ENCODE measurements around the gene TRPV4. TPM values are rescaled to one million over a fixed set of nuclear protein-coding genes. Genes with fewer than 3 reads are reported as not detected.
A peak's percentile ranks its signal among the peaks of the same experiment; 100 is the strongest.

The TRPV4 gene
- total RNA-seq, 1 experiment from 2014 or later, result 3.1 TPM

DNA sequence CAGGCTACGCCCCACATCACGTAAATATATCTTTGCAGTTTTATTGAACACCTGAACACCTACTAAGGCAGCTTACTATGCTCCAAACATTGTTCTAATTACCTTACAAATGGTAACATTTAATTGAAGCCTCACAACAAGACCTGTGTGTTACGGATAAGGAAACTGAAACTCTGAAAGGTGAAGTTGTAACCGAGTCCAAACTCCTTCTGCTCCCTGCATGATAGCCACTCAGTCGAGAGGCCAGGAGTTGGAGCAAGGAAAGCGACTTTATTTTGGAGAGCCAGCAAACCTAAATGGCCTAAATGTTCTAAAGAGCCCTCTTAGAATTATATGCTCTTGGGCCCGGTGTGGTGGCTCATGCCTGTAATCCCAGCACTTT is 12.6 kb upstream of the TRPV4 start:
- intact Hi-C loops (cut with micrococcal nuclease; ENCODE audit: unreplicated experiment), result loop anchor here (1.0 to 5.0 kb wide), 3 partner anchors 41 to 249 kb away; no protein-coding TSS in a partner anchor

DNA sequence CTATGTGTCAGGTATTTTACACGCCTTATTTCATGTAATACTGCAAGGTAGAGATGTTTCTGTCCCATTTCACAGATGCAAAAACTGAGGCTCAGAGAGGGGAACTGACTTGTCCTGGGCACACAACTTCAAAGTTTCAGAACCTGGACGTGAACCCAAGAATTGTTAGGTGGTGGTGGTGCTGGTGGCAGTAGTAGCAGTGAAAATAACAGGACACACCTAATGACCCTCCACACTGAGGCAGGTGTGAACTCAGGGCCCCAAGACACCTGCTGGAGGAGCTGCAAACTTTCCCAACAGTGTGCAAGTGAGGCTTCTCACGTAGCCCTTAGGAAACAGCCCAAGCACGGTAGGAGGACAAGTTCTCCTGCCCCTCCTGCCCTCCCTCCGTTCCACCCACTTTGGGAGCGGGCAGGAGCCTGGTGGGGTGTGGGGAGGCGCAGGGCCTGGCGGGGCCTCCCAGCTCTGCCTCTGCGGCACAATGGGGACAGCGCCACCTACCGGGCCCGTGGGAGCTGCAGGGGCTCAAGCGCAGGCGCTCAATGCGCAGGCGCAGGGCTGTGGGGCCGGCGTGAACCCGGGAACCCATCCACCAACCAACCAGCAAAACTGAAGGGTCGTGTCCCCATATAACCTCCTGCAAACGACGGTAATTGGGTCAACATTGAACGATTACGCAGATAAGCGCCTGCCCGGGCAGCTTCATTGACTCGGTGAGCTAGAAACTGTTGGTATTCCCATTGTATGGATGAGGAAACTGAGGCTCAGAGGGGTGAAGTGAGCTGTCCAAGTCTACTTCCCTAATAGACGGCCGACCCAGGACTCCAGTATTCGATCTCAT is 12.0 kb upstream of the TRPV4 start:
- ChIA-PET CTCF (interaction anchor here (0.6 to 1.4 kb wide), 7 partner anchors 26 to 655 kb away, joined by 3 to 23 read pairs (median 3); no protein-coding TSS in a partner anchor), POLR2A (ENCODE audit: unreplicated experiment) (no interaction called here)
- Histone ChIP-seq H3K4me2 (peak overlapping the region; percentile 64), H2AFZ (peak overlapping the region; percentile 58; the same call in 1 of the 2 replicates), H3F3A (ENCODE audit: insufficient read depth, low read depth) (peaks cover 16% of the 10 kb centered on the region), H3K79me2 (ENCODE audit: low read depth) (no peaks in the 10 kb centered on the region), H3K4me3 (peak overlapping the region; percentile 37; the same call in 1 of the 2 replicates), H4K20me1 (ENCODE audit: insufficient read depth) (no peaks in the 10 kb centered on the region), H3K4me1 (replicated peaks; ENCODE audit: insufficient read depth) (peaks cover 8% of the 10 kb centered on the region), H3K9me2 (ENCODE audit: insufficient read depth) (no peaks in the 10 kb centered on the region), H3K9me3 (ENCODE audit: insufficient read depth, low read depth) (no peaks in the 10 kb centered on the region), H3K27me3 (ENCODE audit: insufficient read depth, low read depth) (no peaks in the 10 kb centered on the region), H3K27ac (no peak overlapping the region), H3K36me3 (ENCODE audit: low read depth) (no peaks in the 10 kb centered on the region)
- intact Hi-C loops (cut with micrococcal nuclease; ENCODE audit: unreplicated experiment), result loop anchor here (1.0 to 5.0 kb wide), 3 partner anchors 40 to 248 kb away; no protein-coding TSS in a partner anchor
- BruUV-seq (replicated peaks), result no TSS peak
- TF ChIP-seq, protein P1, sequence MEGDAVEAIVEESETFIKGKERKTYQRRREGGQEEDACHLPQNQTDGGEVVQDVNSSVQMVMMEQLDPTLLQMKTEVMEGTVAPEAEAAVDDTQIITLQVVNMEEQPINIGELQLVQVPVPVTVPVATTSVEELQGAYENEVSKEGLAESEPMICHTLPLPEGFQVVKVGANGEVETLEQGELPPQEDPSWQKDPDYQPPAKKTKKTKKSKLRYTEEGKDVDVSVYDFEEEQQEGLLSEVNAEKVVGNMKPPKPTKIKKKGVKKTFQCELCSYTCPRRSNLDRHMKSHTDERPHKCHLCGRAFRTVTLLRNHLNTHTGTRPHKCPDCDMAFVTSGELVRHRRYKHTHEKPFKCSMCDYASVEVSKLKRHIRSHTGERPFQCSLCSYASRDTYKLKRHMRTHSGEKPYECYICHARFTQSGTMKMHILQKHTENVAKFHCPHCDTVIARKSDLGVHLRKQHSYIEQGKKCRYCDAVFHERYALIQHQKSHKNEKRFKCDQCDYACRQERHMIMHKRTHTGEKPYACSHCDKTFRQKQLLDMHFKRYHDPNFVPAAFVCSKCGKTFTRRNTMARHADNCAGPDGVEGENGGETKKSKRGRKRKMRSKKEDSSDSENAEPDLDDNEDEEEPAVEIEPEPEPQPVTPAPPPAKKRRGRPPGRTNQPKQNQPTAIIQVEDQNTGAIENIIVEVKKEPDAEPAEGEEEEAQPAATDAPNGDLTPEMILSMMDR (conservative IDR thresholded peaks at IDR 0.05), result peak; percentile 97
- no peak for TF ChIP-seq EZH2 (IDR thresholded peaks at IDR 0.05; ENCODE audit: low read depth)
- peak; percentile 85 to 93 for DNase-seq

More for the DNA sequence above, 12.6 kb upstream of the TRPV4 start:
- Histone ChIP-seq H3K9me3 (ENCODE audit: insufficient read depth, low read depth) (no peaks in the 10 kb centered on the region), H3K27ac (no peak overlapping the region), H4K20me1 (ENCODE audit: insufficient read depth) (no peaks in the 10 kb centered on the region), H3K36me3 (ENCODE audit: low read depth) (no peaks in the 10 kb centered on the region), H2AFZ (peak overlapping the region; percentile 58; the same call in 1 of the 2 replicates), H3K79me2 (ENCODE audit: low read depth) (no peaks in the 10 kb centered on the region), H3K9me2 (ENCODE audit: insufficient read depth) (no peaks in the 10 kb centered on the region), H3K4me2 (peak overlapping the region; percentile 64), H3K27me3 (ENCODE audit: insufficient read depth, low read depth) (no peaks in the 10 kb centered on the region), H3K4me3 (peak overlapping the region; percentile 37; the same call in 1 of the 2 replicates), H3K4me1 (replicated peaks; ENCODE audit: insufficient read depth) (peaks cover 4% of the 10 kb centered on the region; the same call in 1 of the 2 replicates), H3F3A (ENCODE audit: insufficient read depth, low read depth) (peaks cover 16% of the 10 kb centered on the region)
- TF ChIP-seq, protein P1 (conservative IDR thresholded peaks at IDR 0.05), result no peak
- no peak for TF ChIP-seq EZH2 (IDR thresholded peaks at IDR 0.05; ENCODE audit: low read depth)
- ChIA-PET POLR2A (ENCODE audit: unreplicated experiment) (no interaction called here), CTCF (interaction anchor here (0.6 to 1.4 kb wide), 6 partner anchors 26 to 655 kb away, joined by 3 to 23 read pairs (median 4); no protein-coding TSS in a partner anchor)
- BruUV-seq (replicated peaks), result no TSS peak
- DNase-seq, result no peak

DNA sequence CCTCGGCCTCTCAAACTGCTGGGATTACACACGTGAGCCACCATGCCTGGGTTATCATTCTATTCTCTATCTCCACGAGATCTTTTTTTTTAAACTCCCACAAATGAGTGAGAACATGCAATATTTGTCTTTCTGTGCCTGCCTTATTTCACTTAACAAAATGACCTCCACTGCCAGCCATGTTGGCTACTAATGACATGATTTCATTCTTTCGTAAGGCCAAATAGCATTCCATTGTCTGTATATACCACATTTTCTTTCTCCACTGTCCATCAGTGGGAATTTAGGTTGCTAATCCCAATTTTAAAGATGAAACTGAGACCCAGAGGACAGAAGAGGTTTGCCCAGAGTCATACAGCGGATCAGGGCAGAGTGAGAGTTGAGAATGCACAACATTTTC is 10.9 kb upstream of the TRPV4 start:
- H3K4me1 ChIP-seq (replicated peaks; ENCODE audit: insufficient read depth), result peaks cover 15% of the 10 kb centered on the region
- H3K36me3 ChIP-seq (ENCODE audit: low read depth), result no peaks in the 10 kb centered on the region
- no peak overlapping the region for H2AFZ ChIP-seq
- intact Hi-C loops (cut with micrococcal nuclease; ENCODE audit: unreplicated experiment), result no loop called here
- DNase-seq, result no peak
- H3F3A ChIP-seq (ENCODE audit: insufficient read depth, low read depth), result peaks cover 16% of the 10 kb centered on the region
- H3K4me2 ChIP-seq, result no peak overlapping the region
- H3K9me2 ChIP-seq (ENCODE audit: insufficient read depth), result no peaks in the 10 kb centered on the region
- H3K4me3 ChIP-seq, result no peak overlapping the region
- no TSS peak for BruUV-seq (replicated peaks)
- TF ChIP-seq, protein P1 (conservative IDR thresholded peaks at IDR 0.05), result no peak
- TF ChIP-seq EZH2 (IDR thresholded peaks at IDR 0.05; ENCODE audit: low read depth), result no peak
- H4K20me1 ChIP-seq (ENCODE audit: insufficient read depth), result no peaks in the 10 kb centered on the region
- H3K9me3 ChIP-seq (ENCODE audit: insufficient read depth, low read depth), result no peaks in the 10 kb centered on the region
- POLR2A ChIA-PET (ENCODE audit: unreplicated experiment), result no interaction called here
- H3K27me3 ChIP-seq (ENCODE audit: insufficient read depth, low read depth), result no peaks in the 10 kb centered on the region
- no peaks in the 10 kb centered on the region for H3K79me2 ChIP-seq (ENCODE audit: low read depth)
- H3K27ac ChIP-seq, result no peak overlapping the region
- CTCF ChIA-PET, result no interaction called here

All from PC-9 (cell line).